OCI-LY1 (cell line): ENCODE measurements around the gene HSPA5.
"Not testable (repeated sequence)": the region's sequence is repeated elsewhere in the genome, so short reads cannot be mapped to it uniquely, and the experiment has no call there.

Source experiments
- H2AFZ ChIP-seq: fragments of 200-600 bp; sonication (generic), shearing (Covaris generic); 2 replicates; pipeline ENCODE4 v1.6.0; 2014; ENCODE audit warnings: antibody characterized with exemption, mild to moderate bottlenecking, low read length
- H3F3A ChIP-seq: fragments of 200-600 bp; sonication (generic), shearing (Covaris generic); 2 replicates; pipeline ENCODE4 v1.6.0; 2014; ENCODE audit warnings: mild to moderate bottlenecking, antibody characterized with exemption, low read length, moderate library complexity; ENCODE audit not compliant: insufficient read depth
- H3K27ac ChIP-seq: fragments of 200-600 bp; sonication (generic); 2 replicates; pipeline ENCODE4 v1.5.1; 2014; ENCODE audit warnings: low read length, mixed run types, mild to moderate bottlenecking, low read depth; ENCODE audit not compliant: poor library complexity, severe bottlenecking
- H3K27me3 ChIP-seq: fragments of 200-600 bp; sonication (generic); 2 replicates; pipeline ENCODE4 v1.6.0; 2014; ENCODE audit warnings: antibody characterized with exemption, mild to moderate bottlenecking, low read length, moderate library complexity; ENCODE audit not compliant: insufficient read depth
- H3K36me3 ChIP-seq: fragments of 200-600 bp; sonication (generic); 2 replicates; pipeline ENCODE4 v1.6.1; 2014; ENCODE audit warnings: mild to moderate bottlenecking, antibody characterized with exemption, low read length, moderate library complexity, mixed read lengths; ENCODE audit not compliant: insufficient read depth
- H3K4me1 ChIP-seq: fragments of 200-600 bp; sonication (generic); 2 replicates; pipeline ENCODE4 v1.5.1; 2014; ENCODE audit warnings: mild to moderate bottlenecking, low read length, moderate library complexity; ENCODE audit not compliant: insufficient read depth, severe bottlenecking
- H3K4me2 ChIP-seq: fragments of 200-600 bp; sonication (generic), shearing (Covaris generic); 2 replicates; pipeline ENCODE4 v1.6.1; 2014; ENCODE audit warnings: low read length
- H3K4me3 ChIP-seq: fragments of 200-600 bp; sonication (generic); 2 replicates; pipeline ENCODE4 v1.5.1; 2014; ENCODE audit warnings: low read length, low read depth, mild to moderate bottlenecking, mixed read lengths; ENCODE audit not compliant: poor library complexity, severe bottlenecking
- H3K79me2 ChIP-seq: fragments of 200-600 bp; shearing (Covaris generic); 2 replicates; pipeline ENCODE4 v1.6.1; 2016; ENCODE audit warnings: mixed run types, low read length, mixed read lengths; ENCODE audit not compliant: insufficient read depth
- H3K9ac ChIP-seq: fragments of 200-600 bp; sonication (generic), shearing (Covaris generic); 2 replicates; pipeline ENCODE4 v1.6.1; 2014; ENCODE audit warnings: mild to moderate bottlenecking, low read length, mixed read lengths
- H3K9me2 ChIP-seq: fragments of 200-600 bp; sonication (generic), shearing (Covaris generic); 2 replicates; pipeline ENCODE4 v1.6.1; 2014; ENCODE audit warnings: low read depth, mild to moderate bottlenecking, low read length, mixed read lengths
- H3K9me3 ChIP-seq: fragments of 200-600 bp; shearing (Covaris generic); 2 replicates; pipeline ENCODE4 v1.6.1; 2014; ENCODE audit warnings: low read length, mixed read lengths
- H4K20me1 ChIP-seq: fragments of 200-600 bp; sonication (generic), shearing (Covaris generic); 2 replicates; pipeline ENCODE4 v1.6.0; 2016; ENCODE audit warnings: mild to moderate bottlenecking, low read length; ENCODE audit not compliant: insufficient read depth
- EZH2 ChIP-seq: fragments of 200-600 bp; sonication (generic), shearing (Covaris generic); IDR thresholded peaks from 2 replicates; pipeline ENCODE4 v1.8.0; 2017; ENCODE audit warnings: borderline replicate concordance, mixed run types, mild to moderate bottlenecking, antibody characterized with exemption, low read length, moderate library complexity, mixed read lengths
- TF ChIP-seq, protein P1 (sequence below): fragments of 200-600 bp; sonication (generic), shearing (Covaris generic); IDR thresholded peaks from 2 replicates; pipeline ENCODE4 v1.5.1; 2017; ENCODE audit warnings: mild to moderate bottlenecking, antibody characterized with exemption, low read length, moderate library complexity, mixed read lengths

HSPA5 gene

DNA sequence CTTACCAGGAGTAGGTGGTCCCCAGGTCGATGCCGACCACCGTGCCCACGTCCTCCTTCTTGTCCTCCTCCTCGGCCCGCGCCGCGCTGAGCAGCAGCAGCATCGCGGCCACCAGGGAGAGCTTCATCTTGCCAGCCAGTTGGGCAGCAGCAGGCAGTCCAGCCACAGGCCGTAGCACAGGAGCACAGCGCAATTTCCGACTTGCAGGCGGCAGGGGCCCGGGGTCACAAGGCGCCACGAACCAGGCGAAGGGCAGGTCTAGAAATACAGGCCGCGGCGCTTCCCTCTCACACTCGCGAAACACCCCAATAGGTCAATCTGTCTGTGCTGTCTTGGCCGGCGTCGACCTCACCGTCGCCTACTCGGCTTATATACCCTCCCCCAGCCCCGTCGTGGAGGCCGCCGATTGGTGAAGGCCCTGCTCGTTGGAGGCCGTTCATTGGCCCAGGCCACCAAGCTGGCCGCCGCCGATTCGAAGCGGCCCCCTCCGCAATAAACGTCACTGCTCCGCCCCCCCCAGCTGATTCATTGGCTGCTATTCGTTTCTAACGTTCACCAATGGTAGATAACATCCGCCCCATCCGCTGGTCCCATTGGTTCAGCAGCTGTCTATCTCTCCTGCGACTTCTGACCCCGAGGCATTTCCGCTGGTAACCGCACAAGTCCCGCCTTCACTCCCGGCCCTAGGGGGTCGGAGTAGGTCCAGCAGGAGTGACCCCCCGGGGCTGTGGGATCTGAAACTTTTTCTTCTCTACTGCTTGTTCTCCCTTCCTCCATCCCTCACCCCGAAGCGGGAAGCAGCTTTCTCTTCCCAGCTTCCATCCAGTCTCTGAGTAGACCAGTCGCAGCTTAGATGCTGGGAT, at the start of gene HSPA5:
Gene HSPA5, minus strand, starts transcription at position 344 of the 863 bp plus-strand sequence. Its CDS starts 217 bp downstream, at position 127.
- Histone ChIP-seq H3K9me3 (no peaks in the 10 kb centered on the region), H3K27ac (peak within 1 kb of the TSS; percentile 84), H3K79me2 (peaks cover 31% of the 10 kb centered on the region), H3K9me2 (no peaks in the 10 kb centered on the region), H3K36me3 (peaks cover 48% of the 10 kb centered on the region), H3K4me1 (peaks cover 51% of the 10 kb centered on the region), H3K4me2 (peak within 1 kb of the TSS; percentile 85), H4K20me1 (no peaks in the 10 kb centered on the region), H3K9ac (peak within 1 kb of the TSS; percentile 96), H3K4me3 (peak within 1 kb of the TSS; percentile 95), H2AFZ (no peak within 1 kb of the TSS), H3K27me3 (no peaks in the 10 kb centered on the region), H3F3A (peaks cover 19% of the 10 kb centered on the region)
- TF ChIP-seq EZH2: no peak
- TF ChIP-seq, protein P1, sequence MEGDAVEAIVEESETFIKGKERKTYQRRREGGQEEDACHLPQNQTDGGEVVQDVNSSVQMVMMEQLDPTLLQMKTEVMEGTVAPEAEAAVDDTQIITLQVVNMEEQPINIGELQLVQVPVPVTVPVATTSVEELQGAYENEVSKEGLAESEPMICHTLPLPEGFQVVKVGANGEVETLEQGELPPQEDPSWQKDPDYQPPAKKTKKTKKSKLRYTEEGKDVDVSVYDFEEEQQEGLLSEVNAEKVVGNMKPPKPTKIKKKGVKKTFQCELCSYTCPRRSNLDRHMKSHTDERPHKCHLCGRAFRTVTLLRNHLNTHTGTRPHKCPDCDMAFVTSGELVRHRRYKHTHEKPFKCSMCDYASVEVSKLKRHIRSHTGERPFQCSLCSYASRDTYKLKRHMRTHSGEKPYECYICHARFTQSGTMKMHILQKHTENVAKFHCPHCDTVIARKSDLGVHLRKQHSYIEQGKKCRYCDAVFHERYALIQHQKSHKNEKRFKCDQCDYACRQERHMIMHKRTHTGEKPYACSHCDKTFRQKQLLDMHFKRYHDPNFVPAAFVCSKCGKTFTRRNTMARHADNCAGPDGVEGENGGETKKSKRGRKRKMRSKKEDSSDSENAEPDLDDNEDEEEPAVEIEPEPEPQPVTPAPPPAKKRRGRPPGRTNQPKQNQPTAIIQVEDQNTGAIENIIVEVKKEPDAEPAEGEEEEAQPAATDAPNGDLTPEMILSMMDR: no peak

DNA sequence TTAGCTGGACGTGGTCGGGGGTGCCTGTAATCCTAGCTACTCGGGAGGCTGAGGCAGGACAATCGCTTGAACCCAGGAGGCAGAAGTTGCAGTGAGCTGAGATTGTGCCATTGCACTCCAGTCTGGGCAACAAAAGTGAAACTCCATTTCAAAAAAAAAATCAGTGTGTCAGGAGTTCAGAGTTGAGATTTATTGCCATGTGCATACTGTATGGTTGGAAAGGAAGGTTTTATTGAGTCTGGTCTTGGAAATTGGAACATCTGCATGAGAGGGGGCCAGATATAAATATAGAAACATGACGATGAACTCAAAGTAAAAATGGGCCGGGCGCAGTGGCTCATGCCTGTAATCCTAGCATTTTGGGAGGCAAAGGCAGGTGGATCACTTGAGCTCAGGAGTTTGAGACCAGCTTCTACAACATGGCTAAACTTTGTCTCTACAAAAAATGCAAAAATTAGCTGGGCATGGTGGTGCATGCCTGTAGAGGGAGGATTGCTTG, 45.8 kb upstream of the HSPA5 start:
- not testable (repeated sequence) for H4K20me1 ChIP-seq, H3K27me3 ChIP-seq, H3K9ac ChIP-seq, H3K36me3 ChIP-seq, H3F3A ChIP-seq, H3K4me3 ChIP-seq, H3K27ac ChIP-seq, H3K9me3 ChIP-seq, H3K9me2 ChIP-seq, H3K4me1 ChIP-seq, H3K4me2 ChIP-seq, H2AFZ ChIP-seq
- peaks cover 37% of the 10 kb centered on the region for H3K79me2 ChIP-seq

DNA sequence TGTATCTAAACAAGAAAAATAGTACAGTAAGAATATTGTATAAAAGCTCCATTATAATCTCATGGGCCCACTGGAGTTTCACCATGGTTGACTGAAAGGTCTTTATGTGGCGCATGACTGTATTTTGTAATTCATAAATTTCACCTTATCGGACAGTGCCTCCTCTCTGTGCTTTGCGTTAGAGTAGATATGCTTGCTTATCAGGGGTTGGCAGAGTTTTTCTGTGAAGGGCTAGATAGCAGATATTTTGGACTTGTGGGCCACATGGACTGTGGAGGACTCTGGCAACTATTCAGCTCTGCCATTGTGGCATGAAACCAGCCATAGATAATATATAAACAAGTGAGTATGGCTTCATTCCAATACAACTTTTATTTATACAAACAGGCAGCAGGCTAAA, 43.7 kb upstream of the HSPA5 start:
- TF ChIP-seq EZH2: no peak
- TF ChIP-seq, protein P1: no peak
- H3K9me3 ChIP-seq: no peaks in the 10 kb centered on the region
- H3K9ac ChIP-seq: no peak overlapping the region
- no peak overlapping the region for H3K4me2 ChIP-seq
- H3K9me2 ChIP-seq: no peaks in the 10 kb centered on the region
- no peaks in the 10 kb centered on the region for H4K20me1 ChIP-seq
- peaks cover 40% of the 10 kb centered on the region for H3K79me2 ChIP-seq
- H3K36me3 ChIP-seq: peaks cover 7% of the 10 kb centered on the region; the same call in 1 of the 2 replicates
- H3K4me1 ChIP-seq: no peaks in the 10 kb centered on the region
- no peaks in the 10 kb centered on the region for H3F3A ChIP-seq
- H3K4me3 ChIP-seq: no peak overlapping the region
- H2AFZ ChIP-seq: no peak overlapping the region
- no peak overlapping the region for H3K27ac ChIP-seq
- no peaks in the 10 kb centered on the region for H3K27me3 ChIP-seq
